IMR-90 (cell line): ENCODE data around the gene PHEX. TPM values are rescaled to one million over a fixed set of nuclear protein-coding genes. Genes with fewer than 3 reads are reported as not detected.

ENCODE experiments used
- ATAC-seq: fragments of 200-7000 bp; cut with Tn5 transposase; 2 replicates; pipeline ENCODE4 v1.9.1; 2020; ENCODE audit warnings: low read depth, mild to moderate bottlenecking, moderate library complexity
- BruUV-seq: library from RNA; stranded (reverse); fragments of 400-500 nt; replicated peaks from 2 replicates; lab custom pipeline; 2021; lab: Mats Ljungman, UMichigan
- CTCF ChIA-PET: fragments of 300-600 bp; formaldehyde crosslinking; extraction: SDS; loops from one replicate; lab custom pipeline; 2021; ENCODE audit warnings: antibody characterized with exemption; lab: Yijun Ruan, JAX
- POLR2A ChIA-PET: fragments of 300-600 bp; sonication (Branson Sonifier 250); formaldehyde crosslinking; loops from one replicate; lab custom pipeline; 2022; ENCODE audit warnings: antibody characterized with exemption; ENCODE audit not compliant: unreplicated experiment; lab: Charles Lee
- DNase-seq: peaks from one replicate; pipeline ENCODE4 v3.0.0; 2013
- H2AFZ ChIP-seq: replicated peaks from 2 replicates; pipeline ENCODE3; 2013; ENCODE audit warnings: low read length, mild to moderate bottlenecking; ENCODE audit not compliant: poor library complexity
- H2AK5ac ChIP-seq: 2 replicates; pipeline ENCODE4 v1.6.1; 2013; ENCODE audit warnings: low read depth, low read length, inconsistent platforms
- H2AK9ac ChIP-seq: replicated peaks from 2 replicates; pipeline ENCODE3; 2013; ENCODE audit warnings: mild to moderate bottlenecking, low read depth, low read length, moderate library complexity; ENCODE audit not compliant: poor library complexity
- H2BK120ac ChIP-seq: 2 replicates; pipeline ENCODE4 v1.6.1; 2013; ENCODE audit warnings: low read depth, low read length, inconsistent platforms
- H2BK15ac ChIP-seq: 3 replicates; pipeline ENCODE4 v1.6.1; 2013; ENCODE audit warnings: low read depth, low read length, inconsistent platforms
- H2BK20ac ChIP-seq: 2 replicates; pipeline ENCODE4 v1.6.1; 2013; ENCODE audit warnings: low read depth, mild to moderate bottlenecking, inconsistent platforms, low read length, moderate library complexity
- H2BK5ac ChIP-seq: 2 replicates; pipeline ENCODE4 v1.6.1; 2013; ENCODE audit warnings: mild to moderate bottlenecking, low read depth, low read length, inconsistent platforms; ENCODE audit not compliant: poor library complexity, severe bottlenecking
- H3K14ac ChIP-seq: replicated peaks from 2 replicates; pipeline ENCODE4 v1.6.1; 2013; ENCODE audit warnings: low read depth, low read length, inconsistent platforms
- H3K18ac ChIP-seq: 2 replicates; pipeline ENCODE4 v1.6.1; 2013; ENCODE audit warnings: low read depth, low read length, control low read depth
- H3K23ac ChIP-seq: 2 replicates; pipeline ENCODE4 v1.6.1; 2013; ENCODE audit warnings: low read depth, low read length, inconsistent platforms
- H3K27ac ChIP-seq: 2 replicates; pipeline ENCODE4 v1.5.1; 2013; ENCODE audit warnings: mild to moderate bottlenecking, control low read depth, low read length; ENCODE audit not compliant: insufficient read depth
- H3K27me3 ChIP-seq: 2 replicates; pipeline ENCODE4 v1.6.1; 2013; ENCODE audit warnings: low read length; ENCODE audit not compliant: control insufficient read depth, insufficient read depth
- H3K36me3 ChIP-seq: 2 replicates; pipeline ENCODE4 v1.6.1; 2013; ENCODE audit warnings: low read length, mixed read lengths; ENCODE audit not compliant: control insufficient read depth, insufficient read depth
- H3K4ac ChIP-seq: 2 replicates; pipeline ENCODE4 v1.6.1; 2013; ENCODE audit warnings: low read depth, low read length, inconsistent platforms
- H3K4me1 ChIP-seq: 2 replicates; pipeline ENCODE4 v1.6.1; 2013; ENCODE audit warnings: low read length, mixed read lengths; ENCODE audit not compliant: control insufficient read depth, insufficient read depth
- H3K4me2 ChIP-seq: 2 replicates; pipeline ENCODE4 v1.6.1; 2013; ENCODE audit warnings: low read depth, mild to moderate bottlenecking, control low read depth, low read length, moderate library complexity
- H3K4me3 ChIP-seq: 2 replicates; pipeline ENCODE4 v1.5.1; 2013; ENCODE audit warnings: low read depth, mild to moderate bottlenecking, control low read depth, low read length, moderate library complexity; ENCODE audit not compliant: insufficient read depth
- H3K56ac ChIP-seq: 2 replicates; pipeline ENCODE4 v1.6.1; 2013; ENCODE audit warnings: low read length, inconsistent platforms; ENCODE audit not compliant: insufficient read depth; ENCODE audit errors: extremely low read depth
- H3K79me1 ChIP-seq, 2 experiments: 2 replicates each; pipeline ENCODE4 v1.6.1; 2013; ENCODE audit warnings: low read length in 2 of 2, inconsistent platforms in 1 of 2, low read depth in 1 of 2
- H3K9ac ChIP-seq: 2 replicates; pipeline ENCODE4 v1.6.1; 2013; ENCODE audit warnings: low read depth, low read length, control low read depth
- H3K9me1 ChIP-seq: 2 replicates; pipeline ENCODE4 v1.6.1; 2013; ENCODE audit warnings: low read length, inconsistent platforms; ENCODE audit not compliant: insufficient read depth
- H3K9me3 ChIP-seq: 2 replicates; pipeline ENCODE4 v1.6.1; 2013; ENCODE audit warnings: low read length; ENCODE audit not compliant: control insufficient read depth, insufficient read depth
- H4K20me1 ChIP-seq: 2 replicates; pipeline ENCODE4 v1.6.1; 2013; ENCODE audit warnings: low read length, inconsistent platforms; ENCODE audit not compliant: insufficient read depth
- H4K5ac ChIP-seq: 2 replicates; pipeline ENCODE4 v1.6.1; 2013; ENCODE audit warnings: mild to moderate bottlenecking, low read depth, low read length, control low read depth
- H4K8ac ChIP-seq, 2 experiments: 2 replicates each; pipeline ENCODE4 v1.6.1; 2013; ENCODE audit warnings: low read depth in 2 of 2, low read length in 2 of 2, control low read depth in 1 of 2, inconsistent platforms in 1 of 2
- H4K91ac ChIP-seq: 2 replicates; pipeline ENCODE4 v1.6.1; 2013; ENCODE audit warnings: low read depth, low read length, inconsistent platforms; ENCODE audit not compliant: insufficient read depth
- BHLHE40 ChIP-seq: fragments of 150-350 bp; IDR thresholded peaks from 2 replicates; pipeline ENCODE4 v1.6.1; 2016; ENCODE audit warnings: mild to moderate bottlenecking, low read depth, low read length
- CEBPB ChIP-seq: IDR thresholded peaks from 2 replicates; pipeline ENCODE4 v1.6.1; 2012; ENCODE audit warnings: low read depth, low read length, improper control_type of control experiment
- MAFK ChIP-seq: IDR thresholded peaks from 2 replicates; pipeline ENCODE4 v1.6.1; 2012; ENCODE audit warnings: low read depth, low read length, improper control_type of control experiment
- MAZ ChIP-seq: IDR thresholded peaks from 2 replicates; pipeline ENCODE4 v1.6.1; 2012; ENCODE audit warnings: low read depth, mild to moderate bottlenecking, low read length, improper control_type of control experiment, moderate library complexity, borderline replicate concordance
- POLR2A ChIP-seq: IDR thresholded peaks from 2 replicates; pipeline ENCODE4 v1.6.1; 2012; ENCODE audit warnings: mild to moderate bottlenecking, low read depth, low read length
- RFX5 ChIP-seq: IDR thresholded peaks from 2 replicates; pipeline ENCODE4 v1.8.0; 2012; ENCODE audit warnings: low read depth, mild to moderate bottlenecking, low read length, moderate library complexity
- SMC3 ChIP-seq: fragments of 150-350 bp; IDR thresholded peaks from 2 replicates; pipeline ENCODE4 v1.6.1; 2016; ENCODE audit warnings: low read depth, mild to moderate bottlenecking, antibody characterized with exemption, low read length, moderate library complexity
- WGBS, 2 experiments: methylation state at CpG; one replicate each; pipeline versions ENCODE4 v1.1.5 to v1.1.7; 2013; ENCODE audit warnings: missing lambda C conversion rate in 2 of 2; ENCODE audit not compliant: insufficient read length in 1 of 2; ENCODE audit errors: extremely low coverage in 2 of 2; 5-methylcytosine and 5-hydroxymethylcytosine counted together
- dilution Hi-C: fragments of 300-500 bp; cut with HindIII; formaldehyde crosslinking; loops from one replicate; pipeline ENCODE4 v1.14.3; 2018; ENCODE audit warnings: low sequenced_read_pairs; ENCODE audit not compliant: unreplicated experiment
- in situ Hi-C: fragments of 300-500 bp; cut with MboI; formaldehyde crosslinking; loops from 3 replicates; pipeline ENCODE4 v1.14.3; 2019; ENCODE audit warnings: low sequenced_read_pairs, inconsistent platforms, mixed read lengths
- intact Hi-C: fragments of 100-400 bp; cut with micrococcal nuclease; formaldehyde crosslinking; loops from 2 replicates; pipeline ENCODE4 v1.10.0; 2022
- polyA plus RNA-seq, 3 experiments: library from polyadenylated mRNA; depleted of rRNA; stranded (reverse); fragments of >200 nt; gene quantifications; 2 replicates each; pipeline ENCODE4 v1.2.3, GENCODE V29; 2012; ENCODE audit warnings: low replicate concordance in 1 of 3
- total RNA-seq: library from RNA; depleted of rRNA; stranded (reverse); fragments of >200 nt; gene quantifications from 2 replicates; pipeline ENCODE4 v1.2.3, GENCODE V29; 2012

Gene PHEX
- total and polyA plus RNA-seq, 2 of the 4 experiments (the other 2 are of a cell fraction): 0.10 to 0.18 TPM

DNA sequence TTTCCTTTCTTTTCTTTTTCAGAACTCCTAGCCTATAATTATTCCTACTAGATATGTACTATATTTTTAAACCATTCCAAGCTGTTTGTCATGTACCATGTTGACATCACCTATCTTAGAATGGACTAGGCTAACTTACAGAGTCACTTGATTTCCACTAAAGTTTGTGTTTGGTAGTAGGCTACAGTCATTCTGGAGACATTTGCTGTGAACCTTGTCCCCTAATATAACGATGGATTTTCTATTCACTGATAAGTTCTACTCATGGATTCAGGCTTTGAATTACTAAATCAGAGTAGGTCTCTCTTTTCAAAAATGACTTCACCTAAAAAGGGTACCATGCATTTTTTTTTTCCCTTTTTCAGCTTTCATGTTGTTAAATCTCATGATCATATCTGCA lies 93.4 kb downstream of the PHEX start:
- POLR2A ChIA-PET: no interaction called here
- no peak overlapping the region for H2AFZ ChIP-seq

More for the DNA sequence above, 93.4 kb downstream of the PHEX start:
- Histone ChIP-seq H4K91ac (no peak overlapping the region), H2BK5ac (no peak overlapping the region), H3K27ac (no peak overlapping the region), H3K4me3 (no peak overlapping the region), H3K9me1 (no peaks in the 10 kb centered on the region), H4K20me1 (no peaks in the 10 kb centered on the region), H2BK120ac (no peak overlapping the region), H3K18ac (no peak overlapping the region), H2AK5ac (no peak overlapping the region), H2BK20ac (no peak overlapping the region), H3K4ac (no peak overlapping the region), H3K14ac (no peak overlapping the region), H3K79me1 (no peaks in the 10 kb centered on the region), H2BK15ac (no peak overlapping the region), H3K27me3 (no peaks in the 10 kb centered on the region), H3K4me2 (no peak overlapping the region), H3K23ac (no peak overlapping the region), H2AK9ac (no peak overlapping the region), H3K36me3 (no peaks in the 10 kb centered on the region), H4K8ac (no peak overlapping the region), H3K56ac (no peak overlapping the region), H3K4me1 (no peaks in the 10 kb centered on the region), H4K5ac (no peak overlapping the region), H3K9ac (no peak overlapping the region), H3K9me3 (no peaks in the 10 kb centered on the region)
- CTCF ChIA-PET: no interaction called here
- ATAC-seq: no peak
- WGBS, 2 experiments: no CpG with 5 or more reads among the region's 1 CpG
- intact Hi-C loops: no loop called here
- no peak for DNase-seq
- no TSS peak for BruUV-seq
- dilution Hi-C loops: no loop called here
- in situ Hi-C loops: no loop called here
- TF ChIP-seq SMC3 (no peak), BHLHE40 (no peak), POLR2A (no peak), MAZ (no peak), MAFK (no peak), CEBPB (no peak), RFX5 (no peak)
